ENCODE measurements around the gene FAM50B. TPM values are rescaled to one million over a fixed set of nuclear protein-coding genes. Genes with fewer than 3 reads are reported as not detected.

FAM50B gene
- total and polyA plus RNA-seq, 2 experiments from 2014 or later: 1.1 to 1.6 TPM

DNA sequence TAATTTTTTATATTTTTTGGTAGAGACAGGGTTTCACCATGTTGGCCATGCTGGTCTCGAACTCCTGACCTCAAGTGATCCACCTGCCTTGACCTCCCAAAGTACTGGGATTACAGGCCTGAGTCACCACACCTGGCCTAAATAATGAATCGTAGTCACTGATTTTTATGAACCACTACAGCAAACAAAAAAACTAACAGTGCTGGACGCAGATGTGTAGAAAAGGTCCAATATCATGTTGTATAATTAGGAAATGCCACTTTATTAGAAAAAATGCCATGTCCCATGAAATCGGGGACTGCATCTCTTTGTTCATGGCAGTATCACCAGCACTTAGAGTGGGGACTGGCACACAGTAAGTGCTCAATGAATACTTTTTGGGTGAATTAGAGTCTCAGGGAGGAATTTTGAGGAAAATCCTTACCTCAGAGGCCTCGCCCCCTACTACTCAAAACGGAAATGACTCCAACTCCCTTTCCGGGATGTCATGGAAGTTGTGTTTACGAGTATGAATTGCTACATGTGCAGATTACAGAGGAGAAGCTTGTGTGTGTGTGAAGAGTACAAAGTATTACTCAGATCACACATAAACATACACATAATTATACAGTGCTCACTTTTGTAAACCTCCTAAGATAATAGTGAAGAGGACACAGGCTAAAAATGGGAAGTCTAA lies 43.6 kb upstream of the FAM50B start:
- Histone ChIP-seq H3K9me3 (ENCODE audit: low read depth) (no peaks in the 10 kb centered on the region), H3K4me2 (peak overlapping the region; percentile 55), H3K27me3 (no peaks in the 10 kb centered on the region), H4K20me1 (ENCODE audit: insufficient read depth, poor library complexity, severe bottlenecking) (no peaks in the 10 kb centered on the region), H2AFZ (no peak overlapping the region), H3K79me2 (no peaks in the 10 kb centered on the region), H3K4me3 (no peak overlapping the region), H3K27ac (peak overlapping the region; percentile 85), H3K36me3 (replicated peaks; ENCODE audit: insufficient read depth, low read depth) (no peaks in the 10 kb centered on the region), H3K9me2 (replicated peaks; ENCODE audit: insufficient read depth) (no peaks in the 10 kb centered on the region), H3K4me1 (ENCODE audit: insufficient read depth) (peaks cover 25% of the 10 kb centered on the region)
- no peak for TF ChIP-seq EZH2 (IDR thresholded peaks at IDR 0.05; ENCODE audit: borderline replicate concordance)
- TF ChIP-seq, protein P1, sequence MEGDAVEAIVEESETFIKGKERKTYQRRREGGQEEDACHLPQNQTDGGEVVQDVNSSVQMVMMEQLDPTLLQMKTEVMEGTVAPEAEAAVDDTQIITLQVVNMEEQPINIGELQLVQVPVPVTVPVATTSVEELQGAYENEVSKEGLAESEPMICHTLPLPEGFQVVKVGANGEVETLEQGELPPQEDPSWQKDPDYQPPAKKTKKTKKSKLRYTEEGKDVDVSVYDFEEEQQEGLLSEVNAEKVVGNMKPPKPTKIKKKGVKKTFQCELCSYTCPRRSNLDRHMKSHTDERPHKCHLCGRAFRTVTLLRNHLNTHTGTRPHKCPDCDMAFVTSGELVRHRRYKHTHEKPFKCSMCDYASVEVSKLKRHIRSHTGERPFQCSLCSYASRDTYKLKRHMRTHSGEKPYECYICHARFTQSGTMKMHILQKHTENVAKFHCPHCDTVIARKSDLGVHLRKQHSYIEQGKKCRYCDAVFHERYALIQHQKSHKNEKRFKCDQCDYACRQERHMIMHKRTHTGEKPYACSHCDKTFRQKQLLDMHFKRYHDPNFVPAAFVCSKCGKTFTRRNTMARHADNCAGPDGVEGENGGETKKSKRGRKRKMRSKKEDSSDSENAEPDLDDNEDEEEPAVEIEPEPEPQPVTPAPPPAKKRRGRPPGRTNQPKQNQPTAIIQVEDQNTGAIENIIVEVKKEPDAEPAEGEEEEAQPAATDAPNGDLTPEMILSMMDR (IDR thresholded peaks at IDR 0.05; ENCODE audit: poor library complexity): no peak
- no peak for TF ChIP-seq EZH2phosphoT487 (IDR thresholded peaks at IDR 0.05; ENCODE audit: low read depth, severe bottlenecking, unreplicated experiment)
- DNase-seq (ENCODE audit: low spot score): no peak
- 84% methylated on average over 8 of the region's 8 CpGs for WGBS (ENCODE audit: low lambda C conversion rate, missing lambda C conversion rate)

DNA sequence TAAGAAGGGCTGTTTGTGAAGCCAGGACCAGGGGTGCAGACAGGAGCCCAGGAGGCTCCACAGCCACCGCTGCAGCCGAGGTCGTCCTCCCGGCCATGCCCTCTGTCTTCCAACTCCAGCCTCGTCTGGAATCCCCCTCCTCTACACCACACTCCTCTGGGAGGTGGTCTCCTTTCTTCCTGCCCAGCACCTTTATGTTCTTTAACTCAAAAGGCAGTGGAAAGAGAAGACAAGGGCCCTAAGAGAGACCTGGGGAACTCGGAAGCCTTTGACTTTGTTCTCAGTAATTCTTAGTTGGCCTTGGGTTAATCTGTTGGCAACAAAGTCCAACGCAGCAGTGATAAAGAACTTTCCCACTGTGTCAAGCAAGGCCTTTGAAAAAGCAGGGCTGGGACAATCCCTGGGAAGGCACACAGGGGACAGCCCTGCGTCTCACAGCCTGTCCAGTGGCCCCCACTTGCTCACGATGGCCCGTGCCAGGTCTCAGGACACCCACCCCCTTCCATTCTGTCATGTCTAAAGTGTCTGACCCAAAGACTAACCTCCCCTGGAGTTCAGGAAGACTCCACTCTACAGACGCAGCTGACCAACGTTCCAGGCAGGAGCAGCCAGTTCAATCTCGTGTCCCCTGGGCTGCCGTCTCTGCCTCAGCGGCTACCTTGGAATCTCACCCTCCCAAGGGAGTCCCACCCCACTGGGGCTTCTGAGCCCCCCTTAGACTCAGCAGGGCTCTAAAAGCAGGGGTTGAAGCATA lies 42.8 kb upstream of the FAM50B start:
- Histone ChIP-seq H3K4me3 (no peak overlapping the region), H3K27ac (peak overlapping the region; percentile 85), H4K20me1 (ENCODE audit: insufficient read depth, poor library complexity, severe bottlenecking) (no peaks in the 10 kb centered on the region), H3K79me2 (no peaks in the 10 kb centered on the region), H3K9me2 (replicated peaks; ENCODE audit: insufficient read depth) (no peaks in the 10 kb centered on the region), H2AFZ (no peak overlapping the region), H3K4me1 (ENCODE audit: insufficient read depth) (peaks cover 25% of the 10 kb centered on the region), H3K36me3 (replicated peaks; ENCODE audit: insufficient read depth, low read depth) (no peaks in the 10 kb centered on the region), H3K27me3 (no peaks in the 10 kb centered on the region), H3K4me2 (peak overlapping the region; percentile 55), H3K9me3 (ENCODE audit: low read depth) (no peaks in the 10 kb centered on the region)
- TF ChIP-seq EZH2phosphoT487 (IDR thresholded peaks at IDR 0.05; ENCODE audit: low read depth, severe bottlenecking, unreplicated experiment): no peak
- no peak for TF ChIP-seq EZH2 (IDR thresholded peaks at IDR 0.05; ENCODE audit: borderline replicate concordance)
- TF ChIP-seq, protein P1 (IDR thresholded peaks at IDR 0.05; ENCODE audit: poor library complexity): no peak
- peak; percentile 70 for DNase-seq (ENCODE audit: low spot score)
- 58% methylated on average over 15 of the region's 15 CpGs for WGBS (ENCODE audit: low lambda C conversion rate, missing lambda C conversion rate)

DNA sequence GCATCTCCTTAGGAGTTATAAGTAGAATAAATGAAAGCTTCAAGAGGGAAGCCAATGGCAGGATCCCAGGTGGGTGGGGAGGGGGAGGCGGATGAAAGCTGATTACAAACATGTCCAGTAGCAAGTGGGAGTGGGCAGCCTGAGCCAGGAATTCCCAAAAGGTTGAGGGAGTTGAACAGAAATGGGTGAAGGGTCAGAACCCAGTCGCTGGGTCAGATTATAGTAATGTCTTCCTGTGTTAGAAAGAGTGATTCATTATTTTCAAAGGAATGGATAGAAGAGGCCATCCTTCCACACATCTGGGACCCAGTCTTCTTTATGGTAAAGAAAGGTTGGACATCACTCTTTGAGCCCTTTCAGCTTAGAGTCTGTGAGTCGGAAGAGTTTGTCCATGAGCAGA lies 41.0 kb upstream of the FAM50B start:
- Histone ChIP-seq H3K27ac (peak overlapping the region; percentile 46), H3K4me2 (no peak overlapping the region), H4K20me1 (ENCODE audit: insufficient read depth, poor library complexity, severe bottlenecking) (no peaks in the 10 kb centered on the region), H3K27me3 (no peaks in the 10 kb centered on the region), H3K36me3 (replicated peaks; ENCODE audit: insufficient read depth, low read depth) (no peaks in the 10 kb centered on the region), H3K9me2 (replicated peaks; ENCODE audit: insufficient read depth) (no peaks in the 10 kb centered on the region), H3K4me1 (ENCODE audit: insufficient read depth) (peaks cover 25% of the 10 kb centered on the region), H2AFZ (no peak overlapping the region), H3K4me3 (no peak overlapping the region), H3K79me2 (no peaks in the 10 kb centered on the region), H3K9me3 (ENCODE audit: low read depth) (no peaks in the 10 kb centered on the region)
- TF ChIP-seq EZH2phosphoT487 (IDR thresholded peaks at IDR 0.05; ENCODE audit: low read depth, severe bottlenecking, unreplicated experiment): no peak
- TF ChIP-seq, protein P1 (IDR thresholded peaks at IDR 0.05; ENCODE audit: poor library complexity): no peak
- TF ChIP-seq EZH2 (IDR thresholded peaks at IDR 0.05; ENCODE audit: borderline replicate concordance): no peak
- no peak for DNase-seq (ENCODE audit: low spot score)
- 89% methylated on average over 3 of the region's 3 CpGs for WGBS (ENCODE audit: low lambda C conversion rate, missing lambda C conversion rate)
